Measurements from ENCODE around the gene OXTR. TPM values are rescaled to one million over a fixed set of nuclear protein-coding genes. Genes with fewer than 3 reads are reported as not detected.

The OXTR gene
- total RNA-seq, 8 experiments from 2014 or later, result 0.41 to 2.1 (median 0.85) TPM

- in situ Hi-C loops (cut with MboI; ENCODE audit: low pct_unique_long_range_greater_than_20kb in 2 of 9, low sequenced_read_pairs in 9 of 9, unreplicated experiment in 9 of 9), result no loop called here
- WGBS, 10 experiments, result 80 to 100% (median 94%) methylated on average over 1 to 5 of the region's 6 CpGs; no CpG with 5 or more reads in 6 of the 10 experiments
- no peak overlapping the region for H3K4me3 ChIP-seq
- peaks cover 3 to 5% of the 10 kb centered on the region in 2 donors for H3K4me1 ChIP-seq (replicated peaks in 1 of 2)
- ATAC-seq (replicated peaks in 6 of 8), result no peak
- H3K27ac ChIP-seq, result no peak overlapping the region
Observed at GRCh38 chr3:8764528-8764927, 4.9 kb downstream of the OXTR start.

- in situ Hi-C loops (cut with MboI; ENCODE audit: low pct_unique_long_range_greater_than_20kb in 2 of 9, low sequenced_read_pairs in 9 of 9, unreplicated experiment in 9 of 9), result no loop called here
- Histone ChIP-seq H3K27ac (no peak overlapping the region), H3K4me1 (replicated peaks in 1 of 2) (peaks cover 4 to 15% of the 10 kb centered on the region in 2 donors), H3K4me3 (no peak overlapping the region)
- WGBS, 10 experiments, result 65 to 100% (median 85%) methylated on average over 1 to 10 of the region's 11 CpGs; no CpG with 5 or more reads in 2 of the 10 experiments
- no peak for ATAC-seq (replicated peaks in 6 of 8)
Observed at GRCh38 chr3:8762607-8763377, 6.6 kb downstream of the OXTR start.

DNA sequence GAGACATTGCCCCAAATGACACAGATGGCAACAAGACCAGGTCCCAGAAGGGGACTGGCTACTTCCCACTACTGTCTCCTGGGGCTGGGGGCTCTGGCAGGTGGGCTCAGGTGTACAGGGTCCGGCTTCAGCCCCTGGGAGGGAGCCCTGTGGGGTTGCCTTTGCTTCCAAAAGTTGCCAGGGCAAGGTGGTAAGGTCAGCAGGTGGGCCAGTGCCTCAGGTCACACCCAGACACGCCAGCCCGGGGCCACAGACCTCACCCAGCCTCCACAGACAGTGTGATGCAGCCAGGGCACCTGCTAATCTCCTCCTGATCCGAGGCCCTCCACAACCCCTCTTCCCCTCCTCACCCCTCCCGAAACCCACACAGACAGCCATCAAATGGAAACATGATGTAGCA lies 7.5 kb downstream of the OXTR start:
- no peak for ATAC-seq (replicated peaks in 6 of 8)
- 72 to 100% (median 89%) methylated on average over 1 to 5 of the region's 5 CpGs; no CpG with 5 or more reads in 7 of the 10 experiments for WGBS, 10 experiments
- H3K4me1 ChIP-seq (replicated peaks in 1 of 2), result peaks cover 4 to 15% of the 10 kb centered on the region in 2 donors
- no peak overlapping the region for H3K4me3 ChIP-seq
- H3K27ac ChIP-seq, result no peak overlapping the region
- in situ Hi-C loops (cut with MboI; ENCODE audit: low pct_unique_long_range_greater_than_20kb in 2 of 9, low sequenced_read_pairs in 9 of 9, unreplicated experiment in 9 of 9), result no loop called here

- Histone ChIP-seq H3K4me1 (replicated peaks in 1 of 2) (peaks cover 4 to 15% of the 10 kb centered on the region in 2 donors), H3K27ac (no peak overlapping the region), H3K4me3 (no peak overlapping the region)
- in situ Hi-C loops (cut with MboI; ENCODE audit: low pct_unique_long_range_greater_than_20kb in 2 of 9, low sequenced_read_pairs in 9 of 9, unreplicated experiment in 9 of 9), result no loop called here
- WGBS, 10 experiments, result 33 to 100% (median 86%) methylated on average over 1 to 4 of the region's 5 CpGs; no CpG with 5 or more reads in 3 of the 10 experiments
- ATAC-seq (replicated peaks in 6 of 8), result no peak
Observed at GRCh38 chr3:8760506-8760905, 8.9 kb downstream of the OXTR start.

GRCh38 chr3:8760091-8760490 lies 9.3 kb downstream of the OXTR start:
- in situ Hi-C loops (cut with MboI; ENCODE audit: low pct_unique_long_range_greater_than_20kb in 2 of 9, low sequenced_read_pairs in 9 of 9, unreplicated experiment in 9 of 9), result no loop called here
- peaks cover 4 to 15% of the 10 kb centered on the region in 2 donors for H3K4me1 ChIP-seq (replicated peaks in 1 of 2)
- no peak for ATAC-seq (replicated peaks in 6 of 8)
- H3K4me3 ChIP-seq, result no peak overlapping the region
- 68 to 100% (median 100%) methylated on average over 1 to 4 of the region's 5 CpGs; no CpG with 5 or more reads in 5 of the 10 experiments for WGBS, 10 experiments
- no peak overlapping the region for H3K27ac ChIP-seq

- in situ Hi-C loops (cut with MboI; ENCODE audit: low pct_unique_long_range_greater_than_20kb in 2 of 9, low sequenced_read_pairs in 9 of 9, unreplicated experiment in 9 of 9), result no loop called here
- Histone ChIP-seq H3K4me3 (no peak overlapping the region), H3K4me1 (replicated peaks in 1 of 2) (peaks cover 4 to 15% of the 10 kb centered on the region in 2 donors), H3K27ac (peak overlapping the region; percentile 29 to 35)
- WGBS, 10 experiments, result 32 to 100% (median 75%) methylated on average over 1 to 7 of the region's 7 CpGs; no CpG with 5 or more reads in 1 of the 10 experiments
- ATAC-seq (replicated peaks in 6 of 8), result peak in 5 of 8 experiments; percentile 74 to 90 (median 83)
Observed at GRCh38 chr3:8759038-8759707, 10.2 kb downstream of the OXTR start.

DNA sequence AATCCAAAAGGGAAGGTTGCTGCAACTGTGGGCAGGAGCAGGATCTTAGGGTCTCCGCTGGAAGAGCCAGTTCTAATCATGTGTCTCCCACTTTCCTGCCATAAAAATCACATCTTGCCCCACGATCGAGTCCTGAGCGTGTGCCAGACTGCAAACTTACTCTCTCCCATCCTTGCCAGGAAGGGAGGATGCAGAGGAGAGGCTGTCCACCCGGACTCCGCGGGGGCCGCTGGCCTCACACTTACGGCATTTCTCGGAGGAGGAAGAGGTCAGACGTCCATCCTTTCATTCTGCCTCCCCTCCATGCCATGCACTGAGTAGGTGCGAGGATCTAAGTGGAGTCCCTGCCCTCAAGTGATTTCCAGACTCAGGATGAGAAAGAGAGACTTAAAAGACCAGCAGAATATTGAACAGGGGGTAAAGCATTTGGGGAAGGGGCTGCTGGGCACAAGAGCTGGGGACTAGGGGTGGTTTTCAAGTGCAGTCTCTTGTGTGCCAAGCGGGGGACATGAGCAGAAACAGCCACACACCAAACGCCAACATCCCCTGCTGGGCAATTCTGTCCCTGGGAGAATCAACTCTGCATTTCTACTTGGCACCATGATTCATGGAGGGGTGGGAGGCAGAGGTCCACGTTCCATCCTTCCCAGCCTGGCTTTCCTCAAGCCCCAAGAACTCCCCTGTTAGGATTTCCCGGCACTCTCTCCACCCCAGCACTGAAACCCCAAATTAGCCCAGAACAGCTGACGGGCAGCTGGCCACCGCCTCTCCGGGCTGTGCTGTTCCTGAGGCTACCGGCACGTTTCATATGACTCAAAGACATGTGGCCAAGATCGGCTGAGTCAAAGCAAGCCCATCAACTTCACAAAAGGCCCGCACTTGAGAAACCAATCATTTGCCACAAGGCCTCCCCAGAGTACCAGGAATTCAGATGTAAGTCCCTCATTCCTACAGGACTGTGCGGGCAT lies 11.6 kb downstream of the OXTR start:
- H3K27ac ChIP-seq, result no peak overlapping the region
- H3K4me1 ChIP-seq (replicated peaks in 1 of 2), result peaks cover 4 to 15% of the 10 kb centered on the region in 2 donors
- in situ Hi-C loops (cut with MboI; ENCODE audit: low pct_unique_long_range_greater_than_20kb in 2 of 9, low sequenced_read_pairs in 9 of 9, unreplicated experiment in 9 of 9), result no loop called here
- H3K4me3 ChIP-seq, result no peak overlapping the region
- ATAC-seq (replicated peaks in 6 of 8), result peak in 7 of 8 experiments; percentile 12 to 84 (median 34)
- WGBS, 10 experiments, result 66 to 100% (median 90%) methylated on average over 1 to 15 of the region's 24 CpGs; no CpG with 5 or more reads in 2 of the 10 experiments

DNA sequence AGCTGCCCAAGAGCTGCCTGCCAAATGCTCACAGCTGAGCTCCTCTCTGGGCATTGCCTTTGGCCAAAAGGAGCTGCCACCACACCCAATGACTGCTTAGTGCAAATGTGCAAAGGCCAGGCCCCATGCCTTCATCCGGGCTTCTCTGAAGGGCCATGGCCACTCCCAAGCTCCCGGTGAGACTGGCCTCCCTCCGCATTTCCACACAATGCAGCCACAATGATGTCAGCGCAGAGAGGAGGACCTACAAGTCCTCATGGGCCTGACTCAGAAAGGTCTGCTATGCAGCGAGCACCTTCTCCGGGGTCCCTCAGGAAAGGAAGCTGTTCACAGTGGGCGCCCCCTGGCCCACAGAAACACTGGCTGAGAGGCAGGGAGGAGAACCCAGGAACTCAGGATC lies 12.7 kb downstream of the OXTR start:
- ATAC-seq (replicated peaks in 6 of 8), result peak in 4 of 8 experiments; percentile 18 to 89 (median 76)
- in situ Hi-C loops (cut with MboI; ENCODE audit: low pct_unique_long_range_greater_than_20kb in 2 of 9, low sequenced_read_pairs in 9 of 9, unreplicated experiment in 9 of 9), result no loop called here
- WGBS, 10 experiments, result 60 to 100% (median 87%) methylated on average over 1 to 6 of the region's 7 CpGs; no CpG with 5 or more reads in 6 of the 10 experiments
- Histone ChIP-seq H3K4me1 (replicated peaks in 1 of 2) (peaks cover 4 to 15% of the 10 kb centered on the region in 2 donors), H3K4me3 (no peak overlapping the region), H3K27ac (no peak overlapping the region)

GRCh38 chr3:8755564-8756237 lies 13.7 kb downstream of the OXTR start:
- WGBS, 10 experiments, result 45 to 90% (median 67%) methylated on average over 2 to 6 of the region's 6 CpGs; no CpG with 5 or more reads in 2 of the 10 experiments
- Histone ChIP-seq H3K4me3 (no peak overlapping the region), H3K27ac (no peak overlapping the region), H3K4me1 (replicated peaks in 1 of 2) (peaks cover 4 to 15% of the 10 kb centered on the region in 2 donors)
- ATAC-seq (replicated peaks in 6 of 8), result no peak
- in situ Hi-C loops (cut with MboI; ENCODE audit: low pct_unique_long_range_greater_than_20kb in 2 of 9, low sequenced_read_pairs in 9 of 9, unreplicated experiment in 9 of 9), result no loop called here

- H3K4me1 ChIP-seq (replicated peaks in 1 of 2), result peaks cover 4 to 15% of the 10 kb centered on the region in 2 donors
- WGBS, 10 experiments, result 0 to 88% (median 66%) methylated on average over 1 to 3 of the region's 3 CpGs
- no peak for ATAC-seq (replicated peaks in 6 of 8)
- H3K27ac ChIP-seq, result no peak overlapping the region
- no peak overlapping the region for H3K4me3 ChIP-seq
- in situ Hi-C loops (cut with MboI; ENCODE audit: low pct_unique_long_range_greater_than_20kb in 2 of 9, low sequenced_read_pairs in 9 of 9, unreplicated experiment in 9 of 9), result no loop called here
Observed at GRCh38 chr3:8755097-8755496, 14.3 kb downstream of the OXTR start.

DNA sequence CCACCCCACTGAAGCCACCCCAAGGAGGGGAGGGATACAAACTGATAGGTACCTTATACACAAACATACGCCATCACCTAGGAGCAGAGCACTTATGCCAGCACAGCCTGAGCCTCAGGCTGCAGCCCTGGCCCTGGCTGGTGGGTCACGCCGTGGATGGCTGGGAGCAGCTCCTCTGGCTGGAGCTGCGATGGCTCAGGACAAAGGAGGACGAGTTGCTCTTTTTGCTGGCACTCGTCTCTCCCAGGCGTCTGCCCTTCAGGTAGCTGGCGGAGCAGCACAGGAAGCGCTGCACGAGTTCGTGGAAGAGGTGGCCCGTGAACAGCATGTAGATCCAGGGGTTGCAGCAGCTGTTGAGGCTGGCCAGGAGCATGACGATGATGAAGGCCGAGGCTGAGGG lies 16.6 kb downstream of the OXTR start:
- no peak overlapping the region for H3K4me3 ChIP-seq
- 80 to 100% (median 84%) methylated on average over 1 to 5 of the region's 14 CpGs; no CpG with 5 or more reads in 4 of the 10 experiments for WGBS, 10 experiments
- no peaks in the 10 kb centered on the region for H3K4me1 ChIP-seq (replicated peaks in 1 of 2)
- ATAC-seq (replicated peaks in 6 of 8), result no peak
- in situ Hi-C loops (cut with MboI; ENCODE audit: low pct_unique_long_range_greater_than_20kb in 2 of 9, low sequenced_read_pairs in 9 of 9, unreplicated experiment in 9 of 9), result no loop called here
- H3K27ac ChIP-seq, result no peak overlapping the region

GRCh38 chr3:8749316-8749715 lies 20.1 kb downstream of the OXTR start:
- in situ Hi-C loops (cut with MboI; ENCODE audit: low pct_unique_long_range_greater_than_20kb in 2 of 9, low sequenced_read_pairs in 9 of 9, unreplicated experiment in 9 of 9), result no loop called here
- 58 to 100% (median 82%) methylated on average over 1 to 2 of the region's 3 CpGs; no CpG with 5 or more reads in 6 of the 10 experiments for WGBS, 10 experiments
- H3K4me3 ChIP-seq, result no peak overlapping the region

More at GRCh38 chr3:8749316-8749715, 20.1 kb downstream of the OXTR start:
- Histone ChIP-seq H3K27ac (no peak overlapping the region), H3K4me1 (replicated peaks in 1 of 2) (no peaks in the 10 kb centered on the region)
- ATAC-seq (replicated peaks in 6 of 8), result no peak
